IgD-negative memory B cell (primary cell): ENCODE data around the gene NMD3. TPM values are rescaled to one million over a fixed set of nuclear protein-coding genes. Genes with fewer than 3 reads are reported as not detected.

Source experiments
- H3K27ac Mint-ChIP-seq, 3 donors: one replicate each; pipeline ENCODE4 v1.8.0; 2020 to 2022; ENCODE audit warnings: mild to moderate bottlenecking in 3 of 3, mixed read lengths in 3 of 3, moderate library complexity in 1 of 3
- H3K27me3 Mint-ChIP-seq: one replicate; pipeline ENCODE4 v1.8.0; 2021; ENCODE audit warnings: mixed read lengths
- H3K36me3 Mint-ChIP-seq: one replicate; pipeline ENCODE4 v1.8.0; 2020; ENCODE audit warnings: mild to moderate bottlenecking, mixed read lengths
- H3K4me1 Mint-ChIP-seq, 3 donors: one replicate each; pipeline ENCODE4 v1.8.0; 2020 to 2022; ENCODE audit warnings: mixed read lengths in 3 of 3, mild to moderate bottlenecking in 1 of 3
- H3K4me3 Mint-ChIP-seq, 4 donors: one replicate each; pipeline ENCODE4 v1.8.0; 2020 to 2022; ENCODE audit warnings: mild to moderate bottlenecking in 4 of 4, mixed read lengths in 4 of 4, moderate library complexity in 3 of 4
- H3K9me3 Mint-ChIP-seq, 3 donors: one replicate each; pipeline ENCODE4 v1.8.0; 2020 to 2021; ENCODE audit warnings: mixed read lengths in 3 of 3, mild to moderate bottlenecking in 1 of 3
- polyA plus RNA-seq: library from polyadenylated mRNA; unstranded; fragments of 300-500 nt; fragmentation: Illumina TruSeq; gene quantifications from one replicate; pipeline ENCODE4 v1.2.3, GENCODE V29; 2021

NMD3 gene
- polyA plus RNA-seq, 1 donor from 2014 or later = 33.9 TPM

DNA sequence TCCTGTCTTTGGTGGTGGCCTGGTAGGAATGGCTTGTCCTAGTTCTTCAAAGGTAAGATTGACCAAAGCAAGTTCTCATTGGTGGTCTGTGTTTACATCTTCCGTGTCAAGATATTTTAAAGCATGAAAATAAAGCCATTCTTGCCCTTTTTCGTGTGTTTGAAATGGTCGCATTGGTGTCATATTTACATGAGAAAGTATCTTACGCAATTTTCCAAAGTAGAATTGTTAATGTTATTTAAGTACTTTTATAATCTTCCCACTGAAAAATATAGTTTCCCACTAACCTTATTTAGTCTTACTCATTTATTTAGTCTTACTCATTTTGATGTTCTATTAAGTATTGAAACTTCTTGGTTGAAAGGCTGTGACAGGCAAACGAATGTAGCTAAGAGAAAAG, 31.0 kb downstream of the NMD3 start:
- Mint-ChIP-seq H3K27ac (no peak overlapping the region), H3K4me3 (no peak overlapping the region), H3K27me3 (no peaks in the 10 kb centered on the region), H3K36me3 (peaks cover 15% of the 10 kb centered on the region), H3K9me3 (no peaks in the 10 kb centered on the region), H3K4me1 (peaks cover 0 to 8% (median 2%) of the 10 kb centered on the region in 3 donors)

GRCh38 chr3:161253711-161254110, 32.6 kb downstream of the NMD3 start:
- Mint-ChIP-seq H3K4me3 (no peak overlapping the region), H3K9me3 (peaks cover 0 to 2% (median 0%) of the 10 kb centered on the region in 3 donors), H3K4me1 (peaks cover 0 to 8% (median 2%) of the 10 kb centered on the region in 3 donors), H3K27ac (no peak overlapping the region), H3K27me3 (no peaks in the 10 kb centered on the region), H3K36me3 (peaks cover 16% of the 10 kb centered on the region)

GRCh38 chr3:161254861-161255260, 33.8 kb downstream of the NMD3 start:
- no peak overlapping the region for H3K4me3 Mint-ChIP-seq
- peaks cover 0 to 2% (median 0%) of the 10 kb centered on the region in 3 donors for H3K9me3 Mint-ChIP-seq
- H3K36me3 Mint-ChIP-seq = peaks cover 17% of the 10 kb centered on the region
- H3K27ac Mint-ChIP-seq = no peak overlapping the region
- peaks cover 0 to 8% (median 2%) of the 10 kb centered on the region in 3 donors for H3K4me1 Mint-ChIP-seq
- H3K27me3 Mint-ChIP-seq = no peaks in the 10 kb centered on the region

- Mint-ChIP-seq H3K4me1 (peaks cover 1 to 8% (median 5%) of the 10 kb centered on the region in 3 donors), H3K4me3 (no peak overlapping the region), H3K27me3 (no peaks in the 10 kb centered on the region), H3K27ac (no peak overlapping the region), H3K36me3 (peaks cover 20% of the 10 kb centered on the region), H3K9me3 (peaks cover 11 to 25% (median 11%) of the 10 kb centered on the region in 3 donors)
These were observed 41.9 kb downstream of the NMD3 start for GRCh38 chr3:161263057-161263456.

DNA sequence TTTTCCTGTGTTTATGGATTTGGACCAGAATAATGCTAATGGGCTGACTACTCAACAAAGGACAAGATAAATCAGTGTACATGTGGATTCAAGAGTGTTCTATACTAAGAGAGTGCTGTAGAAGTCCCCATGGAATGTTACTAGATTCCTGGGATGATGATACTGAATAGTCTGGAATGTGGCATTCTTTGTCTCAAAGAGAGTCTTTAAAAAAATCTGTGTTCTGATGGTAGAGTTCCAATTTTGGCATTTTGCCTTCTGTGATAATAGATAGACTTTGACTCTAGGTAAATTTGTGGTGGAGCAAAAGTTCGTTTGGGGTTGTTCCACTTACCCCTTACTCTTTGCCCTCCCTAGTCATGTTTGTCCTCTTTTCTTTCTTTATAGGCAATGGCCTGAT, 43.7 kb downstream of the NMD3 start:
- Mint-ChIP-seq H3K9me3 (peaks cover 11 to 23% (median 11%) of the 10 kb centered on the region in 3 donors), H3K27ac (no peak overlapping the region), H3K4me3 (no peak overlapping the region), H3K27me3 (no peaks in the 10 kb centered on the region), H3K4me1 (peaks cover 1 to 8% (median 5%) of the 10 kb centered on the region in 3 donors), H3K36me3 (peaks cover 25% of the 10 kb centered on the region)

GRCh38 chr3:161265916-161266571, 44.9 kb downstream of the NMD3 start:
- peaks cover 3 to 12% (median 8%) of the 10 kb centered on the region in 3 donors for H3K9me3 Mint-ChIP-seq
- no peaks in the 10 kb centered on the region for H3K27me3 Mint-ChIP-seq
- H3K27ac Mint-ChIP-seq = no peak overlapping the region
- H3K4me3 Mint-ChIP-seq = no peak overlapping the region
- peaks cover 25% of the 10 kb centered on the region for H3K36me3 Mint-ChIP-seq
- H3K4me1 Mint-ChIP-seq = peaks cover 1 to 6% (median 5%) of the 10 kb centered on the region in 3 donors

GRCh38 chr3:161266731-161267150, 45.6 kb downstream of the NMD3 start:
- no peak overlapping the region for H3K27ac Mint-ChIP-seq
- H3K4me3 Mint-ChIP-seq = no peak overlapping the region
- H3K9me3 Mint-ChIP-seq = peaks cover 0 to 9% (median 8%) of the 10 kb centered on the region in 3 donors
- peaks cover 25% of the 10 kb centered on the region for H3K36me3 Mint-ChIP-seq
- H3K4me1 Mint-ChIP-seq = peaks cover 1 to 5% (median 3%) of the 10 kb centered on the region in 3 donors
- H3K27me3 Mint-ChIP-seq = no peaks in the 10 kb centered on the region

GRCh38 chr3:161267646-161268045, 46.5 kb downstream of the NMD3 start:
- Mint-ChIP-seq H3K4me1 (peaks cover under 1 to 3% (median 1%) of the 10 kb centered on the region in 3 donors), H3K4me3 (no peak overlapping the region), H3K27me3 (no peaks in the 10 kb centered on the region), H3K27ac (no peak overlapping the region), H3K9me3 (peaks cover 0 to 9% (median 8%) of the 10 kb centered on the region in 3 donors), H3K36me3 (peaks cover 21% of the 10 kb centered on the region)

GRCh38 chr3:161268601-161269000, 47.5 kb downstream of the NMD3 start:
- Mint-ChIP-seq H3K27ac (no peak overlapping the region), H3K9me3 (peaks cover 0 to 8% (median 6%) of the 10 kb centered on the region in 3 donors), H3K4me1 (no peaks in the 10 kb centered on the region), H3K4me3 (no peak overlapping the region), H3K27me3 (no peaks in the 10 kb centered on the region), H3K36me3 (peaks cover 19% of the 10 kb centered on the region)

- Mint-ChIP-seq H3K4me3 (no peak overlapping the region), H3K4me1 (no peaks in the 10 kb centered on the region), H3K36me3 (peaks cover 15% of the 10 kb centered on the region), H3K27ac (no peak overlapping the region), H3K9me3 (peaks cover 0 to 2% (median 2%) of the 10 kb centered on the region in 3 donors), H3K27me3 (no peaks in the 10 kb centered on the region)
These were observed 49.9 kb downstream of the NMD3 start for GRCh38 chr3:161270991-161271390.

DNA sequence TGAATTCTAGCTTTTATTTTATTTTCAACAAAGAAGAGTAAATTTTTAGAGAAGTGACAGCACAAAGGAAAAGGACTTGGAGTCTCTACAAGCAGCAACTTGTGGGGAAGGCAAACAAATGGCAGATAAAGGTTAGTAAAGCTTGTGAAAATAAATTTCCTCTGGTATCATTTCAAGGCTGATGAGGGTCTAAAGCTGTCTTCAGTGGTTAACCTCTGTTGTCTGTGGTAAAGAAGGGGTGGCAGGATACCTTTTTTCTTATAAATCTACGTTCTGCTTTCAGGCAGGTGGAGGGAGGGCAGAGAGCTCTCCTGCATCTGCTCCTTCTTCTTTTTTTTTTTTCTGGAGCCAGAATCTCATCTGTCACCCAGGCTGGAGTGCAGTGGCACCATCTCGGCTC, 50.5 kb downstream of the NMD3 start:
- Mint-ChIP-seq H3K9me3 (peaks cover 2 to 7% (median 2%) of the 10 kb centered on the region in 3 donors), H3K27ac (no peak overlapping the region), H3K4me3 (no peak overlapping the region), H3K27me3 (no peaks in the 10 kb centered on the region), H3K36me3 (peaks cover 15% of the 10 kb centered on the region), H3K4me1 (no peaks in the 10 kb centered on the region)

DNA sequence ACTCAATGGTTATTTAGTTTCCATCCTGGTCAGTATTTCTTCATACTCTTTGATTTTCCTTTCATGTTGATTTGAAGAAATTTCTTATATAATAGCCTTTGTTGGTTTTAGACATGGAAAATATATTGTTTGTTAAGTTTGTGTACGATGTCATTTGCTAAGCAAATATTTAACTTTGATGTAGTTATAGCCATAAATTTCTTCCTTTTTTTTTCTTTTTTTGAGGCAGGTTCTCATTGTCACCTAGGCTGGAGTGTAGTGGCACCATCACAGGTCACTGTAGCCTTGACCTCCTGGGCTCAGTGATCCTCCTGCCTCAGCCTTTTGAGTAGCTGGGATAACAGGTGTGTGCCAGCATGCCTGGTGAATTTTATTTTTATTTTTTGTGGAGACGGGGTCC, 51.4 kb downstream of the NMD3 start:
- Mint-ChIP-seq H3K4me1 (no peaks in the 10 kb centered on the region), H3K27ac (no peak overlapping the region), H3K36me3 (peaks cover 15% of the 10 kb centered on the region), H3K4me3 (no peak overlapping the region), H3K9me3 (peaks cover 2 to 10% (median 7%) of the 10 kb centered on the region in 3 donors), H3K27me3 (no peaks in the 10 kb centered on the region)

DNA sequence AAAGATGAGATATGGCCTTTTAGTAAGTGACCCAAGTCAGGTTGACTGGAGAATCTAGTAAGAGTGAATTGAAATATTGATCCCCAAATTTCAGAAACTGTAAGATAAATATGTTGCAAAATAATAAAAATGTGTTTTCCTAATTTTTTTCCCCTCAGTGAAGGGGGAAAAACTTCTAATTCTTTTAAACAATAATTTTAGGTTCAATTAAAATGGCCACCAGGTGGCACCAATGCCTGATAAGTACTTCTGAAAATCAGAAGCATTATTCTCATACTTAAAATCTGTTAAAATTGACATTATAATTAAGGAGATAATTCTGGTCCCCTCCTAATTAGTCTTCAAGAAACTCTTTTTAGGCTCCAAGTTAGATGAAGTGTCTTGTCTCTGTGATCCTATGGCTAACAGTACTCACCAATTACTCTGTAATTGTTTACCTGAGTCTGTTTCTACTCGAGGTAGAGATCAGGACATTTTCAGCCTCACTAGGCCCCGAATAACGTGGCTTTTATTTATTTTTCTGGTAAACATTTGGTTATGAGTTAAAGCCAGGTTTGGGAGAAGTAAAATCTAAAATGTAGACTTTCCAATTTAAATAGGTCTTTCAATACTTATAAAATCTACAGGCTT, 52.6 kb downstream of the NMD3 start:
- no peaks in the 10 kb centered on the region for H3K27me3 Mint-ChIP-seq
- no peaks in the 10 kb centered on the region for H3K4me1 Mint-ChIP-seq
- no peak overlapping the region for H3K27ac Mint-ChIP-seq
- H3K4me3 Mint-ChIP-seq = no peak overlapping the region
- H3K36me3 Mint-ChIP-seq = peaks cover 17% of the 10 kb centered on the region
- peaks cover 0 to 15% (median 8%) of the 10 kb centered on the region in 3 donors for H3K9me3 Mint-ChIP-seq

- Mint-ChIP-seq H3K9me3 (peaks cover 4 to 21% (median 17%) of the 10 kb centered on the region in 3 donors), H3K27ac (no peak overlapping the region), H3K27me3 (no peaks in the 10 kb centered on the region), H3K4me3 (no peak overlapping the region), H3K4me1 (no peaks in the 10 kb centered on the region), H3K36me3 (peaks cover 10% of the 10 kb centered on the region)
These were observed 53.7 kb downstream of the NMD3 start for GRCh38 chr3:161274691-161275298.

DNA sequence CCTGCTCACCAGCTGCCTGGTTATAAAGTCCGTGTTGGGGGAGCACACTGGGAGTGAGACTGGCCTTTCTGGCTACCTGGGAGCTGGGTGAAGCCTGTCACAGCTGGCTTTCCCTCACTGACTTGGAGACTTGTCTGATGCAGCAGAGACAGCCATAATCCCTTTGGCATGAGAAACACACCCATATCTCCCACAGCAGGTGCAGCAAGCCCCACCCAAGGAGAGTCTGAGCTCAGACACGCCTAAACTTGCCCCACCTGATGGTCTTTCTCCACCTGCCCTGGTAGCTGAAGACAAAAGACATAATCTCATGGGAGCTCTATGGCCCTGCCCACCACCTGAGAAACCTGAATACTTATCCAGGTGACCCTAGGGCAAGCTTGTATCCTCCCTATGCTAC, 54.8 kb downstream of the NMD3 start:
- Mint-ChIP-seq H3K27me3 (no peaks in the 10 kb centered on the region), H3K36me3 (peaks cover 6% of the 10 kb centered on the region), H3K27ac (no peak overlapping the region), H3K4me1 (no peaks in the 10 kb centered on the region), H3K4me3 (no peak overlapping the region), H3K9me3 (peaks cover 7 to 22% (median 18%) of the 10 kb centered on the region in 3 donors)
